ENCODE results near the gene CYREN.

CYREN gene

DNA sequence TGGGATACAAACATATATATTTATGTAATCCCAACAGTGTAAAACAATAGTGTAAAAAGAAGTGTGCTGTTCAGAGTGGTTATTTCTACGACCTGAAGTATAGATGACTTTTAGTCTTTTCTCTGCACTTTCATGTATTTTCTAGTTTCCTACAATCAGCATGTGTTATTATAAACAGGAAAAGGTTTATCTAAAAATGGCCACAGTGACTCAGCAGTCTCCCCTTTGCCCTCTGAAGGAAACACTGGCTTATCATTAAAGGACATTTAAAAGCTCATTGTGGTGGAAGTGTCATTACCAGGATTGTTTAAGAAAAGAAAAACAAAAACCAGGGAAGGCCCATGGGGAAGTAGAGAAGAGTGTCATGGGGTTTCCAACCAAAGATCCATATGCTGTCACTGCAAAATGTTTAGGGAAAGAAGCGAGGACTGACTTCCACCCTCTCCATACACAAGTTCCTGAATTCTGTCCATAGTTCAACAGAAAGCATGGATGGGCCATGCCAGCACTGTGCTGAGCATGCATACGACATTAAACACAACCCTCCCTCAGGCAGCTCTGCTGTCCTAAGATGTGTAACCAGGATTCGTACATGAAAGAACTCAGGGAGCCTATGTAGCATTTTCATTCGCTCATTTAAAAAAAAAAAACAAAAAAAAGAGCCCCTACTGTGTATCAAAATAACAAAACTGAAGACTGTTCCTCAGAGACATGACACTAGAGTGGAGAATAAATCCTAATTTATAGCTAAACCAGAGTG, 10.2 kb downstream of the CYREN start:
- DNase-seq = no peak

DNA sequence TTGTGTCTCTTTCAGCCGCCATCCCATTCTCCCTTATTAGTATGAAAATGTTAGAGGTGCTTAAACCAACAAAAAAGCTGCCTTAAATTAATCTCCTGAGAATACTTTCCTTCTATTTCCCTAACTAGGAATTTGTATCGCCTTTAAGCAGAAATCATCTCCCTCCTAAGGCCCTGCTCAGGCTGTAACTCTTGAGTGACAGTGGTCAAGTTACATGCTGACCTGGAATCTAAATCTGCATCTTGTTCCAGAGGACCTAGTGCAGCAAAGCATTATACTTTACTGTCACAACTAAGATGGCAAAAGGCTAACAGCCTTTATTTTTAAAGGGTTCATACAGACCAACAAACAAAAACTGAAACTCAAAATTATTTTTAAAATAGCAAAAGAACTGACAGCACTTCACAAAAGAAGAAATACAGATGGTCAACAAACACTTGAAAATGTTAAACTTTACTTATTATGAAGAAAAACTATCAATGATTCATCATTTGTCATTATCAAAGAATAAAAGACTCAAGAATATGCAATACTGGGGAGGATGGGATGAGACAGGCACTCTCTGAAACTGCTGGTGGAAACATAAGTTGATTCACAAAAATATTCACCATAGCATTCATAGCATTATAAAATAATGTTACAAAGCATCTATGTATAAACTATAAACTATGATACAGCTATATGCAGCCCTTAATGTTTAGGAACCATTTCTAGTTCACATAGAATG, 11.0 kb downstream of the CYREN start:
- no peak for DNase-seq

DNA sequence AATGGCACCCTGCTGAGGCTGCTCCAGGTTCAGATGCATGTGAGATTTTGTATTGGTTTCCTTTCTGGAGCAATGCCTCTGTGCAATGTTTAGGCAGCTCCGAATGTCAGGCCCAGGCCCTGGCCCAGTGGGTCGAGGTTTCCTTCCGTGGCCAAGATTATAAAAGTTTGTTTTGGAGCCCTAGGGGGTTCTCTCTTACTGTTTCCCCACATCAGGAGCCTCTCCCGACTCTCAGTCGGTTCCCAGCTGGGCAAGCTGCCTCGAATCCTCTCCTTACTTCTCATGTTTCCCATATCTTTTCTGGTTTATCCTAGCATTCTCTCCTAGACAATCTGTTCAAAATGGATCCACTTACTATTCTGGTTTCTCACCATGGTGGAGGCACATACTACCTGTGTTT, 11.6 kb downstream of the CYREN start:
- DNase-seq = no peak

DNA sequence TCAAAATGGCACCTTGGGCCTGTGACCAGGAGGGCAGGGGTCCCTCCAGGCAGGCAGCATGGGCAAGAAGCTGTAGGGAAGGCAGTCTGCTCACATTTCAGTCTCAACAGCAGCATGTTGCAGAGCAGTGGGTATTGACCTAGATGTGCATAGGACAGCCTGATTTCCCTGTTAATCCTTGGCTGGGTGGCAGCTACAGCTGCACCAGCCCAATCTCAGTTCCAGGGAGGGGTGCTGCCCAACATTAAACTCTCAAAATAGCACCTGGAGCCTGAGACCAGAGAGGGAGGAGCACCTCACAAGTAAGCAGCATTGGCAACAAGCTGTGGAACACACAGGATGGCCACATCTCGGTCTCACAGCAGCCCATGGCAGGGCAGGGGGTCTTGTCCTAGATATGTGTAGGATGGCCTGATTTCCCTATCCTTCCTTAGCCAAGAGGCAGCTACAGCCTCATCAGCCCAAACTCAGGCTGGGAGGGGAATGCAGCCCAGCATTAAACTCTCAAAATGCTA, 12.3 kb downstream of the CYREN start:
- DNase-seq = no peak

DNA sequence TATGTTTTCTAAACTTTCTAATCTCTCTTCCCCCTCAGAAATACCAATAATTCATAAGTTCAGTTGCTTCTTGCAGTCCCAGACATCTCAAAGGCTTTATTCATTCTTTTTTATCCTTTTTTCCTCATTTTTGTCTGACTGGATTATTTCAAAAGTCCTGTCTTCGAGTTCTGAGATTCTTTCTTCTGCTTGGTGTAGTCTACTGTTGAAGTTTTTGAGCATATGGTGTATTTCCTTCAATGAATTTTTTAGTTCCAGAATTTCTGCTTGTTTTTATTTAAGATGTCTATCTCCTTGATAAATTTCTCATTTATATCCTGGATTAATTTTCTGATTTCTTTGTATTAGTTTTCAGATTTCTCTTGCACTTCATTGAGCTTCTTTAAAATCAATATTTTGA, 14.2 kb downstream of the CYREN start:
- DNase-seq = no peak

DNA sequence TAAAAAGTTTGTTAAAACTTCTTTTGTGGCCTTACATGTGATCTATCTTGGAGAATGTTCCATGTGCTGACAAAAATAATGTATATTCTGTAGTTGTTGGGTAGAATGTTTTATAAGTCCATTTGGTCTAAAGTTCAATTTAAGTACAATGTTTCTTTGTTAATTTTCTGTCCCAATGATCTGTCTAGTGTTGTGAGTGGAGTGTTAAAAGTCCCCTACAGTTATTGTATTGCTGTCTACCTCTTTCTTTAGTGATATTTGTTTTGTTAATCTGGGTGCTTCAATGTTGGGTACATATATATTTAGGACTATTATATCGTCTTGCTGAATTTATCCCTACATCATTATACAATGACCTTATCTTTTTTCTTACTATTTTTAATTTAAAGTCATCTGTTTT, 15.8 kb downstream of the CYREN start:
- no peak for DNase-seq

DNA sequence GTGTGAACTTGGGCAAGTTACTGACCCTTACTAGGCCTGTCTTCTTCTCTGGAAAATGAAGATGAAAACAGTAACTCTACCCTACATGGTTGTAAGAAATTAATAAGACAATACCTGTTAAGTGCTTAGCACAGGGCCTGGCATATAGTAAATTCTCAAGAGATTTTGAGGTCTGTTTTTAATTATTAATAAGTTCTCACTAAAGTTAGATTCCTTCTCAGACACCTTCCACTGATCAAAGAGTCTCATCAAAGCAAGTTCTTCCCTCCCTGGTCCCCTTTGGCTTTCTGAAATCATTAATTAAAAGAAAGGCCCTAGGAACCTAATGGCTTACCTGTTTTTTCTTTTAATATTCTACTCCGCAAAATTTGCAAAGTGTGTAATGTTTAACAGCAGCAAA, 18.1 kb downstream of the CYREN start:
- no peak for DNase-seq

DNA sequence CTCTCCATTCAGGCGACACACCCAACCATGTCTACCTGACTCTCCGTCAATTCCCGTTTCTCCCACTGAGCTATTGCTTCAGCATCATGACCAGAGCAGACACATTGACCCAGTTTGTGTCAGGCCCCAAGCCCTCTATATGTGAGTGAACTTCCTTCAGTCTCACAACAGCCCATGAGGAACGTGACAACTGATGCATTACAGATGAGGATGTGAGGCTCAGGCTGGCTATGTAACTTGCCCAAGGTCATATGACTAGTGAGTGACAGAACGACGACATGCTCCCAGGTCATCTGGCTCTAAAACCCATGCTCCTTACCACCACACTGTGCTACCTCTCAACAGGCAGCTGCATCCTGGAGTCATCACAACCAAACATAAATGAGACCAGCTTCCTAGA, 19.0 kb downstream of the CYREN start:
- DNase-seq = no peak

DNA sequence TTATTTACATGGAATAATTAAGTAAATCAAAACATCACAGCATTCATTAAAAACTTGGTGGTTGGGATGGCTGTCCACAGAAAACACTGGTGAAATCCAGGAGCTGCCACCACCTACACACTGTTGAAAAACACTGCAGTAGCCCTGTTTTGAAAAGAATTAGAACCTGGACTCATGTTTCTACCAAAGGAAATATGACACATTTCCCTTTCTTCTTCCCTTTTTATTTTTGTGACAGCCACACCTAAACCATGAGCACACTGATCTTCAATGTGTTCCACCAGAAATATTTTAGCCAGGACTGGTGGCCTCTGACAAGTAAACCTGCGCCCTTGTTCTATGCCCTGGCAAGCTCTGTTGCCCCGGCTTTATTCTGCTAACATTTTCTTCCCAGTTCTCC, 19.4 kb downstream of the CYREN start:
- no peak for DNase-seq

DNA sequence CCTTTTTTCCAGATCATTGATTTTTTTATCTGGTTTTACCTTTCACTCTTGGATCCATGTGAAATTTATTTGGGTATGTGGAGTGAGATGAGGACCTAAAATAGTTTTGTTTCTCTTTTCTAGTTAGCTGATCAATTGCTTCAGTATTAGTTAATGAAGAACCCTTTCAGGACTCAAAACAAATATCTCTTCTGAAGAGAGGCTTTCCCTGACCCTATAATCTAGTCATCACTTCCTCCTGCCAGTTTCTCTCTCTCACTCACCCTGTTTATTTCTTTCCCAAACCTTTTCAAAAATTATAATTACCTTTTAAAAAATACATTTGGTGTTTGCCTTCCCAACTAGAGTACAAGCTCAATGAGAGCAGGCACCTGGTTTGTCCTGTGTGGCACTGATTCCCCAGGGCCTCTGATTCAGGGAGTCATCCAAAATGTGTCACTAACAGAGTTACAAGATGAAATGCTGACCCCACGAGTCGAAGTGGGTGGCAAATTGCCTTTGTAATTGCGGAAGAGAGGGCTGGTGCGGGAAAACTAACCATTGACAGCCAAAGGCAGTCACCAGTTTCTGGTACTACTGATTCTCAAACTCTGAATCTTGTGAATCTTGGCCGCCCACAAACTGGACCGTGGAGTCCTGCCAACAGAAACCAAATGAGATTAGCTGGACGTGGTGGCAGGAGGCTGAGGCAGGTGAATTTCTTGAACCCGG, 20.3 kb downstream of the CYREN start:
- no peak for DNase-seq

DNA sequence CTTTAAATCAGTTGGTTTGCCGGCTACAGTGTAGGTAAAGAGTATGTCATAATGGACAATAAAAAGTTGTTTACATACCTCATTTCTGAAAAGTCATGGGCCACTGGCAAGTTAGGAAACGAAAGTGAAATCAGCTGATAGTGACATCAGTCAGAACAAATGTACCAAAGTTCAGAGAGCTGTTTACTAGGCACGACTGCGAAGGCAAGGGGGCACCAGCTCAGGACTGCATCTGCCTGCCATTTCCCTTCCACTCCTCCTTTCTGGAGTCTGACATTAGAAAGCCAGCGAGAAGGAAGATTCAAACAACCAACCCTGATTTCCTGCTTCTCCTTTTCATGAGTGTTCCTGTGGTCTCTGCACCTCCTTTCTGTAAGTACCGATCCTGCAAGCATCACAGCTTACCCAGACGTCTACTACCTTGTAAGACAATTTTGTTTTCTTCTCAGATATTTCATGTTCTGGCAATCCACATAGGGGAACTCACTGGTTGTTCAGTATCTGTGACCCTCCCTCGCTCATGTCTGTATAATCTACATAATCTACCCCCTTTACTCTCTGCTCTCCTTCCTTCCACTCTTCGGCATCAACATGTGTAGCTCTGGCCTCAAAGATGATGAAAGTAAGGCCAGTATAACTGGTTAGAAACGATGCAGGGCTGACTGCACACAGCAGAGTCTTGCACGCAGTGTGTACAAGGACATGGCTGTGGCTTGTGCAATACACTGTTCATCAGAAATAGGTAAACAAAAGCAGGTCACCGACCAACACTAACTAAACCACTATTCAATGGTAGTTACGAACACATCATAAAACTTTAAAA, 22.4 kb downstream of the CYREN start, which contains the start of gene TMEM140:
Gene TMEM140 (plus strand): TSS at position 174 of the 823 bp plus-strand sequence. CDS start 16,370 bp downstream, outside the sequence.
- DNase-seq = peak in 13 of 51 donors; percentile 18 to 67 (median 41)

DNA sequence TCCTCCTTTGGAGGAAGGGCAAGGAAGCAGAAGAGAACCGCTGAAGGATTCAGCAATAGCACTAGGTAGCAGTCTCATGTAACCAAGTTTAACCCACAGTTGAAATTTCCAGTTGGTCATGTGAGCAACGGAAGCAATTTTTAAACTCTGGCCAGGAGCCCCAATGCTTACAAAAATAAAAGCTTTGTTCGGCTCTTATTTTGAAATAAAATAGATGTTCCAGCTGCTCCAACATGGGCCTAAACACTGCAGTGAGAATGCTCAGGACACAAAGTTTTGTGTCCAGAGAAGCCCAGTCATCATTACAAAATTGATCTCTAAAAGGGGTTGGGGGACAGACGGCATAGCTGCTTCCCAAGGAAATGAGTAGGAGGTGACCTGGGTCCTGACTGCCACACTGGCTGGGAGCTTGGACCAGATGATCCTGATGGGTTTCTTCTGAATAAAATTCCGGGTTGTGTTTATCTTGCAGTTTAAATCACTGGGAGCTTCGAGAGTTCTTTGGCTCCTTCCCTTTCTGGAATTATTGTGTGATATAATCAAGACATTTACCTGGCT, 23.1 kb downstream of the CYREN start:
- DNase-seq = peak in 2 of 51 donors; percentile 26 to 67

DNA sequence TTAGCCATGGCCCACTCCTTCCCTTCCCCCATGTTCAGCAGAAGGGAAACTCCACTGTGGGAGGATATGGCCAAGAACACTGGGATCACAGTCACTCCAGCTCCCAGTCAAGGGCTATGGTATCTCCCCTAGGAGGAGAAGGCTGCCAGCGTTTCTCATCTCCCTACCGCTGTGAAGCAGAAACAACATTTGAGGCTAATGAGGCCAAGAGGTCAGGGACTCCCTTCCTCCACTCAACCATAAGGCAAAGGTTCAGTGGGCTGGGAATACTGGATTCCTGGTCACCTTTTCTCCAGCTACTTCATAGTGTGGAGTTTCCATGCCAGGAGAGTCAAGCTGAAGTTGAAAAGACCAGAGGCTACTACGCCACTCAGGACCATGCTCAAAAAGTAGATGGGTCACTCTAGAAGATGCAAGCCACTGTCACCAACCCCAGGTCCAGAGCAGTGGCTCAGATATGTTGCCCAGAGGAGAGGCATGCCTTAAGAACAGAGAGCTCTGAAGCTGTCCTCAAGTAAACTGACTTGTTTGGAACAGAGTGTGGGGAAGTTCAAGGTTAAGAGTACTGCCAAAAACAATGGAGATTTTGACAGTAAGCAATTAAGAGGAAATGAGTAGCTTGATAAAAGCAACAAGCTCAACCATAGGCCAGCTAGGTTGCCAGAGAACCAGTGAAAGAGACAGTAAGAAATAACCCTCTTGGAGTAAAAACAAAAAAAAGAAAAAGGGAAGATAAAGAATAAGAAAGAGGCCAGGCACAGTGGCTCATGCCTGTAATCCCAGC, 26.4 kb downstream of the CYREN start:
- DNase-seq = no peak

DNA sequence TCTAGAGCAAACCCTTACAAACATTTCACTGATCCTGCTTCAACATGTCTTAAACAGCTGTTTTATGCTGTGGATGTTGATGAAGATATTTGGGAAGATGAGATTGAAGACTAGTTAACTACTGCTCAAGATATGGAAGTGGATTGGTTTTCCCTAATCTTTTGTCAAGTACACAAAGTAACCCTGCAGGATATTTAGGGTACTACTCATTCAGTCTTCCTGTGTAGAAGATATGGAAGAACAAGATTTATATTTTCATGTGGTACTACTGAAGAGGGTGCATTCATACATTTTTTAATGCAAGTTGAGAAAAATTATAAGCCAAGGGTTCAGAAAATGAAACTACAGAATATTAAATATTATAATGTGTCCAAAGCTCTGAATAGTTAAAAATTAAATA, 40.9 kb downstream of the CYREN start:
- no peak for DNase-seq

DNA sequence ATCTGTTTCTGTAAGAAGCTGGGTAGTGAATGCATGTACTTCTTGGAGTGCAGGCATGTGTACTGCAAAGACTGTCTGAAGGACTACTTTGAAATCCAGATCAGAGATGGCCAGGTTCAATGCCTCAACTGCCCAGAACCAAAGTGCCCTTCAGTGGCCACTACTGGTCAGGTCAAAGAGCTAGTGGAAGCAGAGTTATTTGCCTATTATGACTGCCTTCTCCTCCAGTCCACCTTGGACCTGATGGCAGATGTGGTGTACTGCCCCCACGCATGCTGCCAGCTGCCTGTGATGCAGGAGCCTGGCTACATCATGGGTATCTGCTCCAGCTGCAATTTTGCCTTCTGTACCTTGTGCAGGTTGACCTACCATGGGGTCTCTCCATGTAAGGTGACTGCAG, 41.6 kb downstream of the CYREN start:
- no peak for DNase-seq

DNA sequence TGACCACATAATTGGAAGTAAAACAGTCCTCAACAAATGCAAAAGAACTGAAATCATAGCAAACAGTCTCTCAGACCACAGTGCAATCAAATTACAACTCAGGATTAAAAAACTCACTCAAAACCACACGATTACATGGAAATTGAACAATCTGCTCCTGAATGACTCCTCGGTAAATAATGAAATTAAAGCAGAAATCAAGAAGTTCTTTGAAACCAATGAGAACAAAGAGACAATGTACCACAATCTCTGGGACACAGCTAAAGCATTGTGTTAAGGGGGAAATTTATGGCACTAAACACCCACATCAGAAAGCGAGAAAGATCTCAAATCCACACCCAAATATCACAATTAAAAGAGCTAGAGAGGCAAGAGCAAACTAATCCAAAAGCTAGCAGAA, 45.9 kb downstream of the CYREN start:
- DNase-seq = peak in 1 of 51 donors; percentile 33

DNA sequence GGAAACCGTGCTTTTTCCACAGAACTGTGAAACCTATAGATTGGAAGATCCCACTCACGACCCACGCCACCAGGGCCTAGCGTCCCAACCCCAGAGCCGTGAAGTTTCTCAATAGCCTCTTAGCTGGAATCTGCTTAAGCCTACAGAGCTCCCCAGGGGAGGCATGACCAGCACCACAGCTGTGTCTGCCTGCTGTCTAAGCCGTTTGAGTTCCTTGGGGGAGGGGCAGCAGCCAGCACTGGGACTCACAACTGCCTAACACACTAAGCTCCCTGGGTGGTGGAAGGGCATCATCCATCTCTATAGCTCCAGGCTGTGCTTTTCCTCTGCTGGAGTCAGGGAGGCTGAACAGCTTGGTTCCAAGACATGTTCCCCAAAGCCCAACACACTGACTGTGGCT, 48.6 kb downstream of the CYREN start:
- DNase-seq = no peak

DNA sequence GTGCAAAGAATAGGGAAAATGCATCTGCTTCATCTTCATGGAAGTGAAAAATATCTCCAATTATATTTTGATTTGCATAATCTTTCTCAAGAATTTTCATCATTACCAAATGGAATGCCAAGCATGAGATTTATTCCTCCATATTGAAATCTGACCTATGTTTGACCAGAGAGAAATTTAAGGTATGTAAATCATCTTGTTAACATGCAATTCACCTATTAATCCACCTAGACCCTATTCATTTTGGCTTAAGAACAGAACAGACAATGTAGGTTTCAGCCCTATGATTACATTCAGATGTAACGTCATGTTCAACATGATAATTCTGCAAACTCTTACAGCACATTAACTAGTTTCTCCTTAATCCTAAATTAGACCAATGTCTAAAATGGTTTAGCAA, 53.4 kb downstream of the CYREN start:
- DNase-seq = no peak

All from hypothalamus (tissue), 51 donors.